T-helper 9 cell (primary cell): ENCODE measurements around the gene FOXO6.

Experiments used
- DNase-seq: peaks from one replicate; pipeline ENCODE4 v3.0.0-alpha.2; 2020

FOXO6 gene

GRCh38 chr1:41353744-41354143 is 7.5 kb upstream of the FOXO6 start:
- no peak for DNase-seq

DNA sequence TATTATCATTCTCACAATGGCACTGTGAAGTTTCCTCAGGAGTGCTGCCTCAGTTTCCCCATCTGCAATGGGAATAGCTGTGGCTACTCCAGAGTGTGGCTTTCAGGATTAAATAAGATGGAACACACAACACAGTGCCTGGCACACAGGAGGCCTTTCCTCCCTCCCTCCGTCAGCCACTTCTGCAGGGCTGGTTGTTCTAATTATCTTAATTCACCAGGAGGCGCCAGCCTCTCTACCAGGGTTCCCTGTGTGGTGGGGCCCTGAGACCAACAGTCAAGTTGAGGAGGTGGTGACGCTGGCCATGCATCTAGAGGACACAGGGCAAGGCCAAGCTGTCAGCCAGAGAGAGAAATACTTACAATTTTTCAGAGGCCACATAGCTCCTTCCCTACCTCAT is 6.3 kb upstream of the FOXO6 start:
- no peak for DNase-seq

DNA sequence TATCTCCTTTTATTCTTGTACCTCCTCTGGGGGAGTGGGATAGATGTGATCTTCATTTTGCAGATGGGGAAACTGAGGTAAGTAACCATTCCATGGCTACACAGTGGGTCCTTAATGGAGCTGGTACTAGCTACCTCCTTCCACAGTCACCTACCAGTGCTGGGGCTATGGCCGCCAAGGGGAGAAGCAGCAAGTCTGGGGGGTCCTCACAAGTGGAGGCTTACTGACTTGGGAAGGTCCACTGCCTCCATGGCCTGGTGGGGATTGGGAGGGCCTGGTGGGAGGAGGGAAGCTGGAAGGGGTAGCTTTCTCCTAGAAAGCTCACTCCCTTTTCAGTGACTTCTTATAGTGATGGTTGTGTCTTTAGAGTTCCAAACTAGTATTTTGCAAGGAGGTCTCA is 5.9 kb upstream of the FOXO6 start:
- DNase-seq, result no peak

GRCh38 chr1:41355761-41356160 is 5.5 kb upstream of the FOXO6 start:
- DNase-seq, result no peak

DNA sequence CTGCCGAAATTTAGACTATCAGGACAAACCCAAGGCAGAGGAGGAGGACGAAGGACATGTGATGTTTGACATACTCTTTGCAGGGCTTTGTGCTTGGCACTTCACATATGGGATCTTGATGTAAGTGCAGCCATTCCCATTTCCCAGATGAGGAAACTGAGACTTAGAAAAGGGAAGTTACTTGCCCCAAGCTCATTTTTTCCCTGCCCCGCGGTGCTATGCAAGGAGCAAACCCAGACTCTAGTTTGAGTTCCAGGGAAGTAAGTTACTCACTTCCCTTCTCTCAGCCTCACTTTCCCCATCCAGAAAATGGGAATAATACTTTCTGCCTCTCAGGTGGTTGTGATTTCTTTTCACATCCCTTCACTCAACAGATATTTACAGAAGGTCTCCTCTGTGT is 4.5 kb upstream of the FOXO6 start:
- no peak for DNase-seq

DNA sequence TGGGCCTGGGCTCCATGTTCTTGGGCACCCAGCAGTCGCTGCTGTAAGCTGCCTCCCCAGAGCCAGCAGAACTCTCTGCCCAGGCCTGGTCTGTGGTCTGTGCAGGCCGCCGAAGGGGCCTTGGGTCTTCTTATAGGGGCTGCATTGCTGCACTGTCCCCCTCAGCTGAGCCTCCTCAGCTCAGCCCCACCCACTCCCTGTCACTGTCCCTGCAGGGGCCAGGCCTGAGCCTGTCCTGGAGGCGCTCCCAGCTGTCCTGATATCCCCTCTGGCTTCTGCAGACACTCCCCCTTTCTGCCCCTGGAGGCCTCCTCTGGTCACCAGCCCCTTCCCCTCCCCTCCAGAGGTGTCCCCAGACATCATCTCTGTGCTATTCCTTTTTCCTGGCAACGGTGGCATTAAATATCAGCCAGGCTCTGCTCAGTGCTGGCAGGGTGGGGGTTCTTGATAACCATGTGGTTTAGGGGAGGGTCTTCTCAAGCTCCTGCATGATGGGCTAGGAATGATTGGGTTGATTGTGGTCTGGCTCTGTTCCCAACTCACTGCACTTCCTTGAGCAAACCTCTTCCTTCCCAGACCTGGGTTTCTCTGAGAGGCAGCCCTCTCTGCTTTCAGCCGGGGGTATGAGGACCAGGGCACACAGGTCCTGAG is 3.7 kb upstream of the FOXO6 start:
- no peak for DNase-seq

- no peak for DNase-seq
Measured at GRCh38 chr1:41358131-41359021, 2.9 kb upstream of the FOXO6 start.

DNA sequence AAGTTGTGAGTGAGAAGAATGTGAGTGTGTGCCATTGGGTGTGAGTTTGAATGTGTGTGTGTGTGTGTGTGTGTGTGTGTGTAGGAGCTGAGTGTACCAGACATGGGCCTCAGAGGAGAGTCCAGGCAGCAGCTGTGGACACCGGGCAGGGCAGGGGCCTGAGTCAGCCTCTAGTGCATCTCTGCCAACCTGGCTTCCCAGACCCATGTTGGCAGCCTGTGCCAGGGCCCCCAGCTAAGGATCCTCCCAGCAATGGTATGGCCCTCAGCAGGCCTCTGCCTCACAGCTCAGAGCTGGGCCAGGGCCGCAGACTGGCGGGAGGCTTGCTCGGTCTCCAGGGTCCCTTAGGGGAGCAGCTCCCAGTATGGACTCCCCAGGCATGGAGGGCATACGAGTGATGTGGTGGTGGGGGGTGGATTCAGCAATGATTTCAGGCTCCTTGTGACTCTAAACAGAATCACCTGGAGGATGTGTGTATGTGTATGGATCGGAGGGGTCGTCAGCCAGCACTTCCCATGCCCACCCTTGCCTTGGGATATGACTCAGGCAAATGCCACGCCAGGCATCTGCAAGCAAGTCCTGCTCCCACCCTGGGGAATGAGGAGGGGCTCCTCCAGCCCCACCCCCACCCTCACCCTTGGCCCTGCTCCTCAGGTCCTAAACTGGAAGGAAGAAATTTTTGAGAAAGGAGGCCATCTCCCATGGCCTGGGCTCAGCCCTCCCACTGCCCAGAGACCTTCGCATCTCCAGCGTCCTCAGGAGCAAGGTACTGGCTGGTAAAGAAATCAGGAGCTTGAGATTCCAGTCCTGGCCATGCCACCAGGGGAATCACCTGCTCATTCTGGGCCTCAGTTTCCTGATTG is 1.8 kb upstream of the FOXO6 start:
- DNase-seq, result no peak

DNA sequence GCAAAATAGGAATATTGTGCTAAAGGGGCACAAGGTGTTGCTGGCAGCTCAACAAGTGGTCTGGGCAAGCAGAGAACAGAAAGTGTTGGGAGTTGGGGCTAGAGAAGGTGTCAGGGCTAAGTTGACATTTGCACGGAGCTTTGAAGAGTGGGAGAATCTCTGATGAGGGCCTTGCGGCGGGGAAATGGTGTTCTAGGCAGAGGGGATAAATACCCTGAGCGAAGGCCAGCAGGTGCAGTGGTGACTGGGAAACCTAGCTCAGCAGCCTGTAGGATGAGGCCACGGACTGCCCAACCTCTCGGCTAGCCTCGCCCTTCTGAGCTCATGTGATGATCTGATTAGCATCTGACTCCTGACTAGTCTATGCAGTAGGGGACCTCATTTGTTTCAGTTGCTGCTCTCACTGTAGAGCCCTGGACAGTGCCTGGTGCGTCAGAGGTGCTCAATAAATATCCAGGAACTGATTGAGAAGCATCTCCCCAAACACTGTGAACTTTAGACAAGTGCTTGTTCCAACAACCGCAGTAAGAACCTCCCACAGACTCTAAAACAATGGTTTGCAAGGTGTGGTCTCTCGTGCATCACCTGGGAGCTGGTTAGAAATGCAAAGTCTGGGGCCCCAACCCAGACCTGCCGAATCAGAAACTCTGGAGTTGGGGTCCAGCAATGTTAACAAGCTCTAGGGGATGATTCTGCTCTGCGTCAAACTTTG is 1.0 kb upstream of the FOXO6 start:
- no peak for DNase-seq

- DNase-seq, result no peak
Measured at GRCh38 chr1:41361495-41362356, 492 bp downstream of the FOXO6 start.

DNA sequence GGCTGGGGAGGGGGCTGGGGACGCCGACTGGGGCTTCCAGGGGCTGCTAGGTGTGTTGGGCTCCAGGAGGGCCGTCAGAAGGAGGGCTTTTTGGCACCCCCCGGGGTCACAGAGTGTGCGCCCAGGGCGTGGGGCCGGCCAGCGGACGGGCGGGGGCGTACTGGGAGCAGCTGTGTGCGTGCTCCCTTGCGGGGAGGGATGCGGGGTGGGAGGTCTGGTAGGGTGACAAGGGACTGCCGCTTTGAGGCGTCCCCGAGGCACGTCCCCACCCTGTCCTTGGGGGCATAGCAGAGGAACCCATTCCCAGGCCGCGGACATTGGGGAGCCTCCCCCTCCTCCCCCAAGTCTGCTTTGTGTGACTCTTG is 1.1 kb downstream of the FOXO6 start:
- no peak for DNase-seq

DNA sequence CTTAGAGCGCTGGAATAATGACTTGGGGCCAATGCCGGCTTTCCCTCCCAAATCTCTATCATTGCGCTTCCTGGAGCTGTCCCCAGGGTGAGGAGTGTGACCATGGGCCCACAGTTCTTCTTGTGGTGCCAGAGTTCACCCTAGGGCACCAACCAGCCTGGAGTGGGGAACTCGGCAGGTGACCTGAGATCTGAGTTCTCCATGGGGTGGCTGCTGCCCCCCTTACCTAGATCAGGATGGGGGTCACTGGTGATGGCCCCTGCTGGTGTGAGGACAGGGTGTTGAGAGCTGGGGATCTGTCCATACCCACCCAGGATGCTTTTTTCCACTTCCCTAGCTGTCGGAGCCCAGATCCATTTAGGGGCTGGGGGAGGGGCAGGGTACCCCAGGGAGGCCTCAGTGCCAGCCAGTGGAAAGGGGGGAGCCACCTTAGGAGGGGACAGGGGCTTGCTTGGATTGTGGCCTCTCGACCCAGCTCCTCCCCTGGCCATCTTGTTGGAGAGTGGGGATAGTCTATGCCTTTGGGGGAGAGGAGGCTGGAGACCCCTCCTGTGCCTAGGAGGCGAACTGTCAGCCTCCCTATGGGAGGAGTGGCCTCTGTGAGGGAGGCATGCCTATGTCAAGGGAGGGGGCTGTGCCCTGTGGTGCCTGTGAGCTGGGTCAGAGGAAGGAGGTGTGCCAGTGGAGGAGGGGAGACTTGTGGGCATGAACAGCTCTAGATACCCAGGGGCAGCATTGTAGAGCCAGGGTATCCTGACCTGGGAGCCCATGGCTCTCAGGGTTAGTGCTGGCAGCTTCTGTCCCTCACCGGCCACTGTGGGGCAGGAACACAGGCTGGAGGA is 1.7 kb downstream of the FOXO6 start:
- no peak for DNase-seq

DNA sequence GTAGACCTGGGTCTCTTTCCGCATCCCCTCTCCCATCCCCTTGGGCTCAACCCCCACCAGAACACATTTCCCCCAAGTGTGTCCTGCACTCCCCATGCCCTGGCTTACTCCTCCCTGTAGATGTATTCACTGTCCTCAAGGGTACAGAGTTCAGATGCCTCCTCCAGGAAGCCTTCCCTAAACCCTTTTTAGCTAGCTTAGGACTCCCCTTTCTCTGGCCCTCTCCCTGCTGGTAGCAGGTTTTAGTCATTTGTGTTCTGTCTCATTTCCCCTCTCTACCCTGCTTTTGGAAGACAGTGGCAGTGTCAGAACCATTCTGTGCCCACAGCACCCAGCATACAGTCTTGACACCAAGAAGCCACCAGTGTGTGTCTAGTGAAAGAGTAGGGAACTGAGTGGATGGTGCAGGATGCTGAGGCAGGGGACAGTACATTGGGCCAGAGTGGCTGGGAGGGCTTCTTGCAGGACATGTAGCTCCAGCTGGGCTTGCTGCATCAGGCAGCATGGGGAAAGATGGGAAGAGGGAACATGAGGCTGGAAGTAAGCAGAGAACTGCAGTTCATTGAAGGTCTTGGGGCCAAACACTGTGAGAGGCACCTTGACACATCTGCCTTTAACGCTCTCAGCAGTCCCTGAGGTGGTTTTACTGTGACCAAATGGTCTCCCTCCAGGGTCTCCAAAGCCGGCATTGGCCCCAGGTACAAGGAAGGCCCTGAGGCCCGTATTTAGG is 2.5 kb downstream of the FOXO6 start:
- no peak for DNase-seq

DNA sequence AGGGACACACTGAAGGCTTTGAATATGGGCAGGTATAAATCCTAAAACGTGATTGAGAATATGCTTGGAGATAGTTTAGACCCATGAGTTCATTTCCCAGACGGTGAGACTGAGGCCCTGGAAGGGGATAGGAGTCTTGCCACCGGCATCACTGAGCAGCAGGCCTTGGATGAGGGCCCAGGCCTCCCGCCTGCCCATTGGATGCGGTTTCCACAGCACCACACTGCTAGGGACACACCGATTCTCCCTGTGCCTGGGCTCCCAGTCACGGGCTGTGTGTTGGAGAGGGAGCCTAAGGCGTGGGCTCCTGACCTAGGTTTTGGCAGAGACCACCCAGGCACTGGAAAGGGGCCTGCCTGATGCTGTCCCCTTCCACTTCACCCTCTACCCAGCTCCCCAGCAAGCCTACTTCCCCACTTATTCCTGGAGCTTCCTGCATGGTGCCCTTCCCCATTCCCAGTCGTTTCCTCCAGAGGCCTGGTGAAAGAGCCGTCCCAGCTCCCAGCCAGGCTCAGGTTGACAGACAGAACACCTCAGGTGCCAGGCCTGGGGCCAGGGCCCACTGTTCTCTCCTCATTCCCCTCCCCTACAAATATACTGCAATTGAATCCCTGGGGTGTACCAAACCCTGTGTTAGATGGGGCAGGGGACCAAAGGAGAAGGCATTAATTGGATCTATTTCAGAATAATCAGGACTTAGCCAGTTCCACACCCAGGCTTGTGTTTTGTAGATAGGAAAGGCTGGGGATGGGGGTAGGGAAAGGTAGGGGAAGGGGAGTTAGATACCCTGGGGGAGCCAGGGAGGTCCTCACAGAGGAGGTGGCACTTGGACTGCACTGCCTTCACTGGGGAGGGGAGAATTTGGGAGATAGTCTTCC is 3.4 kb downstream of the FOXO6 start:
- DNase-seq, result no peak

- no peak for DNase-seq
Measured at GRCh38 chr1:41365320-41365633, 4.0 kb downstream of the FOXO6 start.

DNA sequence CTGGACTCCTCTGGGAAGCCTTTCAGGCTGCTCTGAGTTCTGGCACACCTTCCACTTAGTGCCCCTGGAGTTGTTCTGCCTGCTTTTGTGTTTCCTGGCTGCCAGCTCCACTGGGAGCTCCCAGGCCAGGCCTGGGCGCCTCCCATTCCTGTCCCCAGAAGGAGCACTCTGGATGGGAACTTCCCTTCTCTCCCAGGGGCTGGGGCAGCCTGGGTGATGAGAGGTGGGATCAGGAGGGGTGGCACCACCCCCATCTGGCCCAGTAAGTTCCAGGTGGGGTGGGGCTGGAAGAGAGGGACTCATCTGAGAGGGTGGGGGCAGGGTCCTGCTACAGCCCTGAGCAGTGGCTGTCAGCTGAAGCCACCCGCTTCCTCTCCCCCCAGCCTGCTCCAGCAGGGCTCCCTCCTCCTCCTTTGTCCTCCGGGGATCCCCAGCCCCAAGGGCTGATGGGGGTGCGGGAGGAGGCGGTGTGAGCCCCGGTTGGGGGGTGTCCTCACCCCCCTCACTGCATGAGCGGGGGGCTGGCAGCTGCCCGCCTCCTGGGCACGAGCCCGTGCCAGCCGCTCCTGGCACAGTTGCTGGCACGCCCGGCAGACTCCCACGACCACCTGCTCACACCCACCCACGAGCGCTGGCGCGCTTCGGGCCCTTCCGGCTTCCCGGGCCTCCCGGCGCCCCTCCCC is 4.7 kb downstream of the FOXO6 start:
- no peak for DNase-seq

DNA sequence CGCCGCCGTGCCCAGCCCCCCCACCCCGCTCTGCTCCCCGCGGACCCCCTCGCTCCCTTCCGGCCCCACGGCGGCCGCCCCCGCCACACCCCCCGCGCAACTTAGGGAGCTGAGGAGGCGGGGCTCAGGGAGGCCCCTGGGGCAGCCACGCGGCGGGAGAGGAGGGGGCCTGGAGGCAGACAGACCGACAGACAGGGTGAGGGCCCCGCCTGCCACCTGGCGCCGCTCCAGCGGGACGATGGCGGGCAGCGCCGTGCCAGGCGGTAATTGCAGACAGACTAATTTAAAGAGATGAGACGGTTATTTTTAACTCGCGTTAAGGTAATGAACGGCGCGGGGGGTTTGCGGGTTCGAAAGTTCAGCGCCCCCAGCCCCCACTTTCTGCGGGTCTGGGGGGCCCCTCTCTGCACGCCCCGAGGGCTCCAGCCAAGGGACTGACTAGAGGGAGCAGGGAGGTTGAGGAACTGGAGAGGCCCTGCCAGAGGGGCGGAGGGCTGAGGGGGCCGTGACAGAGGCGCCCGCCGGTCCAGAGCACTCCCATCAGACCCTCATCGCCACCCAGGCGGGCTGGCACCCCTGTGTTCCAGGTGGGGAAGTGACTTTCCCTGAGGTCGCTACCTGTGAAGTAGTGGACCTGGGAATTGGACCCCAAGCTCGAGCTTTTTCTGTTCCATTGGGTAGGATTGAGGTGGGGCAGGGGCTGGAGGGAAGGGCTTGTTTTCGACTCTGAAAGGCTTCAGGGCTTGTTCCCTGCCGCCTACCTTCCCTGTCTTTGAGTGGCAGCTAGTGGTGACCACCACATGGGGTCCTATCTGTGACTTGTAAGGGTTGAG is 5.4 kb downstream of the FOXO6 start:
- DNase-seq, result peak; percentile 38

DNA sequence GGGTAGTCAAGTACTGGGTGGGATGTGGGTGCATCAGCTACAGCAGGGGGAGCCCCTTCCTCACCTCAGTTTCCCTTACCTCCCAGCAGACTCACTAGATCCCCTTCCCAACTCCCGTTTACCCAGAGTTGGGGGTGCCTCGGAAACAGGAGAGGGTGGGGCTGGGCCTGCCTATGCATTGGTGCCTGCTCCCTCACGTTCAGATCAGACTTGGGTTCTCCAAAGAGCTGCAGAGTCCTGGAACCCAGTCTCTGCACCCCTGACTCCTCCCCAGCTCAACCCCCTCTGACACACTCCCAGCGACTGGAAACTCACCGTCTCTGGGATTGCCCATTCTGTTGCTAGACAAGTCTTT is 6.0 kb downstream of the FOXO6 start:
- no peak for DNase-seq
